ENCODE results near the gene BSCL2. TPM values are rescaled to one million over a fixed set of nuclear protein-coding genes. Genes with fewer than 3 reads are reported as not detected.

Gene BSCL2
- total RNA-seq, 1 experiment from 2014 or later = 97.2 TPM

GRCh38 chr11:62721994-62722393 lies 14.8 kb upstream of the BSCL2 start:
- DNase-seq (ENCODE audit: low spot score) = no peak

More at GRCh38 chr11:62721994-62722393, 14.8 kb upstream of the BSCL2 start:
- Mint-ChIP-seq H3K36me3 (peaks cover 83% of the 10 kb centered on the region), H3K27me3 (ENCODE audit: low read depth) (no peaks in the 10 kb centered on the region), H3K9me3 (no peaks in the 10 kb centered on the region), H3K4me3 (no peak overlapping the region), H3K4me1 (peaks cover 16% of the 10 kb centered on the region), H3K27ac (peak overlapping the region; percentile 63)
- ChIA-PET CTCF (no interaction called here), POLR2A (no interaction called here)
- ATAC-seq = peak; percentile 72
- TF ChIP-seq AR (CRISPR knock-in tag; IDR thresholded peaks at IDR 0.05) = no peak
- TF ChIP-seq TP53 (CRISPR knock-in tag; IDR thresholded peaks at IDR 0.05) = no peak
- no peak for TF ChIP-seq E2F4 (CRISPR knock-in tag; IDR thresholded peaks at IDR 0.05; ENCODE audit: borderline replicate concordance, low read depth)
- no peak for TF ChIP-seq ZNF263 (CRISPR knock-in tag; IDR thresholded peaks at IDR 0.05; ENCODE audit: low read depth)
- no peak for TF ChIP-seq NR3C1 (CRISPR knock-in tag; conservative IDR thresholded peaks at IDR 0.05; ENCODE audit: low read depth)
- no peak for TF ChIP-seq SP1 (CRISPR knock-in tag; conservative IDR thresholded peaks at IDR 0.05)
- no peak for TF ChIP-seq ZNF512 (CRISPR knock-in tag; IDR thresholded peaks at IDR 0.05; ENCODE audit: borderline replicate concordance)
- TF ChIP-seq MLX (CRISPR knock-in tag; IDR thresholded peaks at IDR 0.05) = no peak
- no peak for TF ChIP-seq AFF4 (CRISPR knock-in tag; IDR thresholded peaks at IDR 0.05; ENCODE audit: borderline replicate concordance)
- TF ChIP-seq ZNF671 (CRISPR knock-in tag; IDR thresholded peaks at IDR 0.05) = no peak
- TF ChIP-seq FOXP1 (CRISPR knock-in tag; IDR thresholded peaks at IDR 0.05; ENCODE audit: borderline replicate concordance) = no peak
- TF ChIP-seq IRF1 (CRISPR knock-in tag; IDR thresholded peaks at IDR 0.05) = no peak
- TF ChIP-seq KAT7 (CRISPR knock-in tag; IDR thresholded peaks at IDR 0.05; ENCODE audit: borderline replicate concordance) = no peak
- TF ChIP-seq ZNF232 (CRISPR knock-in tag; IDR thresholded peaks at IDR 0.05) = no peak
- TF ChIP-seq CBFB (CRISPR knock-in tag; IDR thresholded peaks at IDR 0.05; ENCODE audit: low read depth) = no peak
- TF ChIP-seq ATF1 (CRISPR knock-in tag; IDR thresholded peaks at IDR 0.05) = no peak
